HL-60 (cell line): ENCODE data around the gene RBMS3.

Experiments used
- POLR2AphosphoS5 ChIP-seq: IDR thresholded peaks from 2 replicates; pipeline ENCODE4 v1.6.1; 2012; ENCODE audit warnings: low read depth
- TF ChIP-seq, protein P1 (sequence below): IDR thresholded peaks from one replicate; pipeline ENCODE4 v1.5.1; 2011; ENCODE audit warnings: low read length, control low read depth, inconsistent platforms; ENCODE audit not compliant: insufficient read depth

DNA sequence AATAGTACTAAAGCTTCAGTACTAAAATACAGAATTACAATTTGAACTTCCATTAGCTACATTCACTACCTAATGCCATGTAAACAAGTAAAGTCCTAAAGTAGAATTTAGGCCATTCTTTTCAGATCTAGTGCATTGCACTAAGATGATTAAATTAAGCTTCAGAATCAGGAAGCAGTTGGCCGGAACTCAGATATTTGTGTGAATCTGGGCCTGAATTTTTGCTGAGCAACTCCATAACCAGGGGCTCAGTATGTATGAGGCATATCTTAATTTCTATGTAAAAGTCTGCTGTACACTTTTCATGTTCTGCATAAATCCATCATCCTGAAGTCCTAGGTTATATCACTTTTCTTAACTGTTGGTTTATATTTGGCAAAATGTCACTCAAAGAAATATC lies 246.4 kb downstream of the RBMS3 start:
- TF ChIP-seq, protein P1, sequence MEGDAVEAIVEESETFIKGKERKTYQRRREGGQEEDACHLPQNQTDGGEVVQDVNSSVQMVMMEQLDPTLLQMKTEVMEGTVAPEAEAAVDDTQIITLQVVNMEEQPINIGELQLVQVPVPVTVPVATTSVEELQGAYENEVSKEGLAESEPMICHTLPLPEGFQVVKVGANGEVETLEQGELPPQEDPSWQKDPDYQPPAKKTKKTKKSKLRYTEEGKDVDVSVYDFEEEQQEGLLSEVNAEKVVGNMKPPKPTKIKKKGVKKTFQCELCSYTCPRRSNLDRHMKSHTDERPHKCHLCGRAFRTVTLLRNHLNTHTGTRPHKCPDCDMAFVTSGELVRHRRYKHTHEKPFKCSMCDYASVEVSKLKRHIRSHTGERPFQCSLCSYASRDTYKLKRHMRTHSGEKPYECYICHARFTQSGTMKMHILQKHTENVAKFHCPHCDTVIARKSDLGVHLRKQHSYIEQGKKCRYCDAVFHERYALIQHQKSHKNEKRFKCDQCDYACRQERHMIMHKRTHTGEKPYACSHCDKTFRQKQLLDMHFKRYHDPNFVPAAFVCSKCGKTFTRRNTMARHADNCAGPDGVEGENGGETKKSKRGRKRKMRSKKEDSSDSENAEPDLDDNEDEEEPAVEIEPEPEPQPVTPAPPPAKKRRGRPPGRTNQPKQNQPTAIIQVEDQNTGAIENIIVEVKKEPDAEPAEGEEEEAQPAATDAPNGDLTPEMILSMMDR: no peak
- no peak for TF ChIP-seq POLR2AphosphoS5
